Mononuclear cell (primary cell): Measurements from ENCODE around the gene LIX1L. TPM values are rescaled to one million over a fixed set of nuclear protein-coding genes. Genes with fewer than 3 reads are reported as not detected.

Experiments used
- H3K27me3 ChIP-seq: 2 replicates; pipeline ENCODE4 v1.6.0; 2011; ENCODE audit warnings: low read length, control low read depth; ENCODE audit not compliant: insufficient read depth
- H3K4me1 ChIP-seq: 2 replicates; pipeline ENCODE4 v1.5.1; 2011; ENCODE audit warnings: mild to moderate bottlenecking, low read length, control low read depth; ENCODE audit not compliant: insufficient read depth
- H3K4me3 ChIP-seq: 2 replicates; pipeline ENCODE4 v1.5.1; 2011; ENCODE audit warnings: mild to moderate bottlenecking, low read length, moderate library complexity
- H3K9me3 ChIP-seq: 2 replicates; pipeline ENCODE4 v1.5.1; 2011; ENCODE audit warnings: low read depth, mild to moderate bottlenecking, control low read depth, low read length
- total RNA-seq: library from RNA; depleted of rRNA; stranded (reverse); fragments of >200 nt; gene quantifications from one replicate; pipeline ENCODE4 v1.2.3, GENCODE V29; 2012

The LIX1L gene
- total RNA-seq, 1 donor, result 15.1 TPM

DNA sequence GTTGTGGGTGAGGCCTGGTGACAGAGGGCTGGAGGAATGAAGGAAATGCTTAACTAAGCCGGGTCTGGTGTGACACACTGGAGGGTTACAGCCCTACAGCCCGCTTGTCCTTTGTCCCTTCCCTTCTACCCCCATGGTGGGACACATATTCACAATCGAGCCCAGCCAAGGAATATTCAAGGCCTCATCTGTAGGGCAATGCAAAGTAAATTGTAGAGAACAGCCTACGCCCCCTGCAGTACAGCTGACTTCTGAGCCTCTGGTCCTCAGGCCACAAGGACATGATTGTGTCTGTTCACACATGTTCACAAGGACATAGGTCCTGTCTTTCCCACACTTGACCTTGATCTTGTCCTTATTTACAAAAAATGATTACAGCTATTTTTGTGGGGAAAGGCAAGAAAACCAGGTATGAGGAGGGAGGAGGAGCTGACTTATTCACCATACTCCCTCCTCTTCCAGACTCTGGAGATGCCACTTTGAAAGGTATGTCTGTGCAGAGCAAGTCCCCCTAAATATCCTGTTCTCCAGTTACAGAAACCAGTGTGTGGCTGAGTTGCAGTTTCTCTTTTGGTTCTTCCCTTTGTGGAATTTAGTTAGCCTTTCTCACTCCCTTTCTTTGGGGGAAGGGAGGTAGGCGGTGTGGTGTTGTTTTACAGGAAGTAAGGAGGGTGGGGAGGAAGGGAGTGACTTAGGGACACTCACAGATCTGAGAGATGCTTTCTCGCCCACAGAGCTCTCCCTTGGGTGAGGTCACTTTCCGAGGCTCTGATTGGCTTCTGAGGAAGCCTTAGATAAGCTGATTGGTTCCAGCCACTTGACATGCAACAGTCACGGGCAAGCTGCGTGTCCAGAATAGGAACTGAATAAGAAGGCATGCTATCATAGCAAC is 21.3 kb upstream of the LIX1L start:
- Histone ChIP-seq H3K9me3 (no peaks in the 10 kb centered on the region), H3K4me3 (peak overlapping the region; percentile 0), H3K27me3 (no peaks in the 10 kb centered on the region)

DNA sequence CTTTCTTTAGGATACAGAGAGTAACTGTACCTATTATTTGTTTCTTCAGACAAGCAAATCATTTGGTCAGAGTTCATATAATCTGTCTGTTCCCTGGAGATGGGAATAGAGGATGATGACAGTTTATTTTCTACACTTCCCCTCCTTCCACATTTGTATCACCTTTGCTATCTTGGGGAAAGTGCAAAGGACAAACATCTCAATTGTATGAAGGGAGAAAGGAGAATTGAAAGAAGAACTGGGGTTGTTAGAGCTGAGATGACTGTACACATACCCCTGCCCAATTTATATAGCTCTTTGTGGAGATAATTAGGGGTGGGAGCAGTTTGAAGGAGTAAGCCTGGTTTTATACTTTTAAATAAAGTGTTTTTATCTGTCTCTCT is 20.6 kb upstream of the LIX1L start:
- H3K27me3 ChIP-seq, result no peaks in the 10 kb centered on the region
- peaks cover 66% of the 10 kb centered on the region for H3K4me1 ChIP-seq
- H3K4me3 ChIP-seq, result peak overlapping the region; percentile 0
- H3K9me3 ChIP-seq, result no peaks in the 10 kb centered on the region

More for the DNA sequence above, 21.3 kb upstream of the LIX1L start:
- peaks cover 72% of the 10 kb centered on the region for H3K4me1 ChIP-seq

DNA sequence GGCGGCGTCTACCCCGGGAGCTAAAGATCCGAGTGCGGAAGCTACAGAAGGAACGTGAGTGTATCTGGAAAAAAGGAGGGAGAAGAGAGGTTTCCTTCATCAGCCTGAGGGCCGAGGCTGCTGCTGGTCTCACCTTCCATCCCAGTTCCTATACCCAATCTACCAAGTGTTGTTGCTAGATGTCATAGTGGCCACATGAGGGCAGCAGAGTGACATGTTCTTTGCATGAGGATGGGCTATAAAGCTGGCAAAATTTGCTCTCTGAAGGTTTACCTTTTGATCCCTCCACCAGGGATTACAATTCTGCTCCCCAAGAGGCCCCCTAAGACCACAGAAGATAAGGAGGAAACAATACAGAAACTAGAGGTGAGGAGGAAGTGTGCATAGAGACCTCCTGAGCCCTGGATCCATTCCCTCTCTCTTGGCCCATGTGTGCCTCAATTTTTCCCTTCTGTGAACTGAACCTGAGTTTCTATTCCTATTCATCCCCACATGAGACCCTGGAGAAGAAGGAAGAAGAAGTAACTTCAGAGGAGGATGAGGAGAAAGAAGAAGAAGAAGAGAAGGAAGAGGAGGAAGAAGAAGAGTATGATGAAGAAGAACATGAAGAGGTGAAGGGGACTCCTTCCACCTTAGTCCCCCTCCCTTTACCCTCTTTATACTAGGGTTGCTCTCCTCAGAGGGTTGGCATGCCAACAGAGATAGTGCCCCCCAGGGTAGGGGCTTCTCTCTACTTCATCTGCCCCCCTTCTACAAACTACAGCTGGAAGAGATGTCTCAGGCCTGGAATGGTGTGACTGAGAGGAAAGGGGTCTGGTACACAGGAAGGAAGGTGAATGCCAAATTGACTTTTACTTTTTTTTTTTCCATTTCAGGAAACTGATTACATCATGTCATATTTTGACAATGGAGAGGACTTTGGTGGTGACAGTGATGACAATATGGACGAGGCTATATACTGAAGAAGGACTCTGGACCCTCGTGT is 20.0 kb upstream of the LIX1L start:
- H3K4me1 ChIP-seq, result peaks cover 59% of the 10 kb centered on the region
- no peaks in the 10 kb centered on the region for H3K27me3 ChIP-seq
- H3K4me3 ChIP-seq, result no peak overlapping the region
- no peaks in the 10 kb centered on the region for H3K9me3 ChIP-seq

DNA sequence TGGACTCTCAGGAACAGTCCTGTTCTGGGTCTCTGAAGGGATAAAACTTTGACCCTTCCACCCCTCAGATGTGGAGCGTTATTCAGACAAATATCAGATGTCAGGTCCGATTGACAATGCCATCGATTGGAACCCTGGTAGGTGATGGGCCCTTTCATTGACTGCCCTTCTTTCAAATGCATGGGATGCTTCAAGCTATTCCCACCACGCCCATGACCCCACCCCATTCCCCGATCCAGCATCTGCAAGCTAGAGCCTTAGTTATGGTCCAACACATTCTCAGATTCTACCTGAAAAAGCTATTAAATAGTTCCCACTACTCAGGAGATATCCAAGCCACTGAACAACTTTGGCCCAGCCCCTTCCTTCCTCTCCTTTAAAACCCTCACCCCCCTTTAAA is 19.2 kb upstream of the LIX1L start:
- Histone ChIP-seq H3K4me3 (no peak overlapping the region), H3K4me1 (peaks cover 51% of the 10 kb centered on the region), H3K27me3 (no peaks in the 10 kb centered on the region)

DNA sequence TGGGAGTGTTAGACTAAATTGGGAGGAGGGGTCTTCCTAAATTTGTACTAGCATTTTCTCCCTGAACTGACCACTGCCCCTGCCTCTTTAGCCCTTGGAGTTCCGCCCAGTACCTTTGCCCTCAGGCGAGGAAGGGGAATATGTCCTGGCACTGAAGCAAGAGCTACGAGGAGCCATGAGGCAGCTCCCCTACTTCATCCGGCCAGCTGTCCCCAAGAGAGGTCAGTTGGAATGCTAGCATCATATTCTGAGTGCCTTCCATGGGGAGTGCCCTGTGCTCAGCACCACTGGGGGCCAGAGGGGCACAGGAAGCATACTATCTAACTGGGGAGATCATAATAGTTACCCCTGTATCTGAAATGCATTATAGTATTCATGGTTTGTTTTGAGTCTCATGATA is 17.4 kb upstream of the LIX1L start:
- Histone ChIP-seq H3K4me1 (peaks cover 33% of the 10 kb centered on the region), H3K27me3 (no peaks in the 10 kb centered on the region), H3K4me3 (no peak overlapping the region), H3K9me3 (no peaks in the 10 kb centered on the region)

More for the DNA sequence above, 19.2 kb upstream of the LIX1L start:
- no peaks in the 10 kb centered on the region for H3K9me3 ChIP-seq

DNA sequence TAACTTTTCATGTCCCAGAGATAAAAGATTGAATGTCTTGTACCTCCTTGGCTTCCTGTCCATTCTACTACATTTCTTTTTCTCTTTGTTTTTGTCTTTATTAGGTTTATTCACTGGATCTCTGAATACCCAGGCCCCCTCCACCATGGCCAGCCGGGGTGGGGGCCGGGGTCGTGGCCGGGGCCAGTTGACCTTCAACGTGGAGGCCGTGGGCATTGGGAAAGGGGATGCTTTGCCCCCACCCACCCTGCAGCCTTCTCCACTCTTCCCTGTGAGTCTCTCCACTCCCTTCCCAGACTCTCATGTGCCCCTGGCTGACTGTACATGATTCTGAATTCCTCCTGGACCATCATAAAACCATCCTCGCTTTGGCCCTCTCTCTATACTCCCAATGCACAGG is 16.9 kb upstream of the LIX1L start:
- Histone ChIP-seq H3K4me1 (peaks cover 29% of the 10 kb centered on the region), H3K9me3 (no peaks in the 10 kb centered on the region), H3K4me3 (no peak overlapping the region)

DNA sequence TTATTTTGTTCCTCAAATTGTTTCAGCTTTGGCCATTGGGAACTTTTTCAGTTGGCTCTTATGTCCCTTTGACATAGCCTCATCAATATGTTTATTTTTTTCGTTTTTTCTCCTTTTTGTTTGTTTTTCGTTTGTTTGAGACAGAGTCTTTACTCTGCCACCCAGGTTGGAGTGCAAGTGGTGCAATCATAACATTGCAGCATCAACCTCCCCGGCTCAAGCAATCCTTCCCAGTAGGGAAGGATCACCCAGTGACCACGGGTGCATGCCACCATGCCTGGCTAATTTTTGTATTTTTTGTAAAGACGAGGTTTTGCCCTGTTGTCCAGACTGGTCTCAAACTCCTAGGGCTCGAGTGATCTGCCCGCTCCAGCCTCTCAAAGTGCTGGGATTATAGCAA is 14.8 kb upstream of the LIX1L start:
- Histone ChIP-seq H3K27me3 (no peaks in the 10 kb centered on the region), H3K4me1 (peaks cover 7% of the 10 kb centered on the region)

More for the DNA sequence above, 16.9 kb upstream of the LIX1L start:
- no peaks in the 10 kb centered on the region for H3K27me3 ChIP-seq

DNA sequence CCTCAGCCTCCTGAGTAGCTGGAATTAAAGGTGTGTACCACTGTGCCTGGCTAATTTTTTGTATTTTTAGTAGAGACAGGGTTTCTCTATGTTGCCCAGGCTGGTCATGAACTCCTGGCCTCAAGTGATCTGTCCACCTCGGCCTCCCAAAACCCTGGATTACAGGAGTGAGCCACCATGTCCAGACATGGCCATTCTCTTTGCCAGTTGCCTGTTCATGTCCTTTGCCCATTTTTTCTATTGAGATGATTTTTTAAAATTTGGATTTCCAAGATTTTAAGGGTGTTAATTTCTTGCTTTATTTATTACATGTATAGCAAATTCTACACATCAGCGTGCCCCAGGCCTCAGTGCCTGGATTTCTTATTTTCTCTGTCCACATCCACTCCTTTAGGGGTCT is 9.5 kb upstream of the LIX1L start:
- H3K4me1 ChIP-seq, result peaks cover 32% of the 10 kb centered on the region
- no peaks in the 10 kb centered on the region for H3K27me3 ChIP-seq
- H3K9me3 ChIP-seq, result no peaks in the 10 kb centered on the region
- H3K4me3 ChIP-seq, result no peak overlapping the region

More for the DNA sequence above, 14.8 kb upstream of the LIX1L start:
- Histone ChIP-seq H3K4me3 (no peak overlapping the region), H3K9me3 (no peaks in the 10 kb centered on the region)

DNA sequence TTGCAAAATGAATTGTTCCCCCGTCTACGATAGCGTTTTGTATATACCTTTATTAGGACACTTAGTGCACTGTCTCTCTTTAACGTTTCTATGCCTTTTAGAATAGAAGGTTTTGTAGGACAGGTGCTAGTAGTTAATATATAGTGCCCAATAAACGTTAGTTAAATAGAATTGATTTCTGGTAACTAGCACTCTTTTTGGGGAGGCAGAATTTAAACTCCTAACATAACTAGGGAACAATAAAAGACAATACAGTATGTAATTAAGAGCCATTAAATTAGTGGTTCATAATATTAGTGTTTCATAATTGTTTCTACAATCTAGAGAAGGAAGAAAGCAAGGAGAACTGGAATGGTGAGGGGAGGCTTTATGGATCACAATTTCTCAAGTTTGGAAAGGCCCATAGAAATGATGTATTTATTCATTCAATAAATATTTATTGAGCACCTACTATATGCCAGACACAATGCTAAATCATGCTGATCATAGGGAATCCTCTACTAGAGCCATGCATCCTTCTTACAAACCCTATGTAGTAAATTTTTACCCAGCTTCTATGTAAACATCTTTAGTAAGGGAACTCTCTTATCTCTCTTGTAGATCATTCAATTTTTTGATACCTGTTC is 7.4 kb upstream of the LIX1L start:
- Histone ChIP-seq H3K4me1 (peaks cover 53% of the 10 kb centered on the region), H3K27me3 (no peaks in the 10 kb centered on the region), H3K4me3 (peak overlapping the region; percentile 68)

DNA sequence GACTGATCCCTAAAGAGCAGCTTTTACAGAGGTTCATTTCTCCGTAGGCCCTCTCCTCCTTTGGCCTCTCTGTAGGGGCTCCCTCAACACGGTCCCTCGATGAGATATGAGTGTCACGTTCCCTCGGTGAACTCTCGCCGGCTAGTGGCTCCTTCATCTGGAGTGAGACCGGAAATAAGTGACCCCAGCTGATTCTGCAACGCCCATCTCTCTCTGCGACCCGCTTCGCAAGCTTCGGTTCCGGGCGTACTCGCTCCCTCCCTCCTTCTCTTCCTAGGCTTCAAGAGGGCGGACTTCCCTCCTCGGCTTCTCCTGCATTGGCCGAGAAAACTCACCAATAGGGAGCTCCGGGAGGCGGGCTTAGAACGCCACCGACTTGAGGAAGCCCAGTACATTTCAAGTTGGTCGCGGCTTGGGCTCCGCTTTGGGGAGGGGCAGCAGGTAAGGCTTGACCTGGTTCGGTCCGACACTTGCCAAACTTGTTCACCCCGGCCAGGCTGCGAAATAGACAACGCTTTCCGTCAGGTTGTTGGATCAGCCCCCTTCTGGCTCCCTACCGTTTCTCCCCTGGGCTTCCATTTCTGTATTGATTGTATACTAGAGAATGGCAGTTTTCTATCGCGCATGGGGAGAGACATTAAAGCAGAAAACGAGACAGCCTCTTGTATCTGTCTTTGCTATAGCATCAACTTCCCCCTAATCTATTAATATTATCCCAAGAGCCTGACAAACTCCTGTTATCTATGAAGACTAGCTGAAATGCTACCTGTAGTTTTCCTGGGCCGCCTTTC is 6.7 kb upstream of the LIX1L start, which contains the start of the genes ANKRD34A and POLR3GL:
ANKRD34A (minus strand) TSS at position 248 of the 791 bp plus-strand sequence. CDS start 2,816 bp downstream, outside the sequence.
POLR3GL (plus strand) TSS at position 363 of the 791 bp plus-strand sequence. CDS start 10,176 bp downstream, outside the sequence.
- H3K27me3 ChIP-seq, result no peaks in the 10 kb centered on the region
- H3K4me3 ChIP-seq, result peak within 1 kb of the TSS; percentile 68
- peaks cover 60% of the 10 kb centered on the region for H3K4me1 ChIP-seq
- H3K9me3 ChIP-seq, result no peaks in the 10 kb centered on the region

More for the DNA sequence above, 7.4 kb upstream of the LIX1L start:
- H3K9me3 ChIP-seq, result no peaks in the 10 kb centered on the region

DNA sequence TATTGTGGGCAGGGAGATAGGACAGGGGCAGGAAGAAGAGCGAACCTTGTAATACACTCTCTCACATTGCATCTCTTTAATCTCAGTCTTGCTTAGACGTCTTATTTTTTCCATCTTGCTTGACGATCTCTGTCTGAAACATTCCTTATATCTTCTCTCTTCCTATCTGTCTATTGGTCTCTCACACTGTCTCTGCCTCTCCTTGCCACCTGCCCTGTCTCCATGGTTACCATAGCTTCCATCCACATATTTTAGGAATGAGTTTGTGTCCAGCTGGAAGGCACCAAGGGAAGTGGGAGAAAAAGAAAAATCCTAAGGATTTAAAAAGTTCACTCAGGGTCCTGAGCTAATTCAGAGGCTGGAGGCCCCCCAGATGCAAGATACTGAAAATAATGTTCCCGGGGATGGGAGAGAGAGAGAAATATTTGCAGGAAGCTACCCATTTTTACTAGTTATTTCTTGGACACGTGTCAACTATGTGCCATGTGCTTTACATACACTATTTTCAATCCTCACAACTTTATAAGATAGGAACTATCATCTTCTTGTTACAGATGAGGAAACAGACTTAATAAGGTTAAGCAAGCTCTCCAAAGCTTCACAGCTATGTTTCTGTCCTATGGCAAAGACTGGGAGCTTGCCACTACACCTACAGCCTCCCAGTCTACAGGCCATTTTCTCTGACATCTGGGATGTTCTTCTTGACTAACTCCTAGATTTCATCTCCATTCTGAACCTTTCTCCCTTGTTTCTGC is 5.6 kb upstream of the LIX1L start:
- Histone ChIP-seq H3K4me3 (peak overlapping the region; percentile 68), H3K27me3 (no peaks in the 10 kb centered on the region), H3K9me3 (no peaks in the 10 kb centered on the region), H3K4me1 (peaks cover 70% of the 10 kb centered on the region)

DNA sequence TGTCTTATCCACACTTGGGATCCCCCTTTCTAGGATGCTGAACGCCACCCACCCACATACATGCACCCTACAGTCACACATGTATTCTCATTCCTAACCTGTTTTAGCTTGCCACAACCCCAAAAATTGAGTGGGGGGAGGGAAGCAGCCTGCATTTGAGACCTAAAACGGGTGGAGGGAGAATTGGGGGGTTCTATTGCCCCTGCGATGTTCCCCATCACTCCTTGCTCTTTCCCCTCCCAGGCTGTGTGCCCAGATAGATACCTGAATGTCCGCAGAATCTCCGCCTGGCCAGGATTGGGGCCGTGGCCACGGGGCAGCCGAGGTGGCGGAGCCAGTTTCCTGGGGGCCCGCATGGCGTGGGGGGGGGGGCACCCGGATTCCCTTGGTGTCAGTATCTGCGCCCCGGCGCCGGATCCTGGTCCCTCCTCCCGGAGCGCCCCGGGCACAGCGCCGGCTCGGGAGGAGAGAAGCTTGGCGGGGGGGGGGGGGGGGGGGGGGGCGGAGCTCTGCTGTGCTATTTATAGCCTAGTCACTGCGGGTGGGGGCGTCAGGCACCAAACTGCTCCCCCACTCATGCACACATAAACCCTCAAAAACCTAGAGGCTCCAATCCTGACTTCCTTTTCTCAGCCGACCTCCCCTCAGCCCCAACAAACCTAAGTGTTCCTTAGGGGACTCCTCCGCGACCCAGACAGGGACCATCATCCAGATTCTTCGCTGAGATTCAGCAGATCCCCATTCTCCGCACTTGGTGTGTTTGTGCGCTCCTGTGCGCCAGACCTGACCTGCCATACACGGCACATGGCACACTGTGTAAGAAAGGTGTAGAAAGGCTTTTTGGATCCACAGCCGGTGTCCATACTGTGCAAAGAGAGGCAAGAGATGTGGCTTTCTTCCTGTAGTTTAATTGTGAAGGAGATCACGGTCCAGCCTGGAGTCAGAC is 4.6 kb upstream of the LIX1L start:
- no peaks in the 10 kb centered on the region for H3K9me3 ChIP-seq
- peak overlapping the region; percentile 53 for H3K4me3 ChIP-seq
- peaks cover 74% of the 10 kb centered on the region for H3K4me1 ChIP-seq
- no peaks in the 10 kb centered on the region for H3K27me3 ChIP-seq
